Heart right ventricle (tissue), 16 donors: ENCODE measurements around the gene RAB11A. TPM values are rescaled to one million over a fixed set of nuclear protein-coding genes. Genes with fewer than 3 reads are reported as not detected.

Source experiments
- ATAC-seq, 8 donors: fragments of 200-7000 bp; cut with Tn5 transposase; one replicate each; pipeline ENCODE4 v1.9.1; 2020; ENCODE audit warnings: mild to moderate bottlenecking in 8 of 8, moderate library complexity in 8 of 8, moderate number of reproducible peaks in 1 of 8
- DNase-seq, 2 donors: peaks; one replicate each; pipeline ENCODE4 v3.0.0-alpha.2; 2020
- H3K27ac ChIP-seq, 10 donors: fragments of 200-600 bp; sonication (generic) in 2 of 10; one replicate each; pipeline versions ENCODE4 v1.5.0 to v1.8.0; 2020 to 2022; ENCODE audit warnings: mild to moderate bottlenecking in 3 of 10
- H3K27me3 ChIP-seq, 7 donors: fragments of 200-600 bp; one replicate each; pipeline ENCODE4 v1.8.0; 2021 to 2022; ENCODE audit warnings: mild to moderate bottlenecking in 2 of 7
- H3K36me3 ChIP-seq, 9 donors: fragments of 200-600 bp; sonication (generic) in 1 of 9; one replicate each; pipeline versions ENCODE4 v1.5.0 to v1.8.0; 2020 to 2022; ENCODE audit warnings: mild to moderate bottlenecking in 2 of 9
- H3K4me1 ChIP-seq, 9 donors: fragments of 200-600 bp; sonication (generic) in 1 of 9; one replicate each; pipeline versions ENCODE4 v1.5.0 to v1.8.0; 2020 to 2022; ENCODE audit warnings: mild to moderate bottlenecking in 4 of 9
- H3K4me3 ChIP-seq, 10 donors: fragments of 200-600 bp; sonication (generic) in 2 of 10; one replicate each; pipeline versions ENCODE4 v1.5.0 to v1.8.0; 2020 to 2022; ENCODE audit warnings: mild to moderate bottlenecking in 7 of 10, moderate library complexity in 2 of 10
- H3K9me3 ChIP-seq, 11 donors: fragments of 200-600 bp in 10 of 11; sonication (generic) in 2 of 11; one replicate each; pipeline versions ENCODE4 v1.5.0 to v1.8.0; 2013 to 2022; ENCODE audit warnings: mild to moderate bottlenecking in 2 of 11, control low read depth in 1 of 11, moderate library complexity in 1 of 11
- WGBS, 2 donors: extraction: QIAGEN DNeasy Blood & Tissue Kit; methylation state at CpG; one replicate each; pipeline ENCODE4 v1.1.7; 2013; ENCODE audit warnings: inconsistent platforms in 1 of 2; 5-methylcytosine and 5-hydroxymethylcytosine counted together
- intact Hi-C, 10 donors: fragments of 100-400 bp; cut with DNase I; formaldehyde crosslinking; loops; one replicate each; pipeline versions ENCODE4 v1.11.1 to v1.14.2; 2022
- polyA plus RNA-seq, 2 donors: library from polyadenylated mRNA; stranded (reverse); fragments of 200-250 nt; gene quantifications; one replicate each; pipeline ENCODE4 v1.2.3, GENCODE V29; 2013
- total RNA-seq, 10 donors: library from RNA; stranded (reverse); fragmentation: NEBNext Ultra II Directional in 3 of 10; extraction: Animal tissue kit (Norgen Biotek cat#: 25700) in 3 of 10; gene quantifications; one replicate each; pipeline versions ENCODE4 v1.2.1 to v1.2.4, GENCODE V29; 2021 to 2023
- TF ChIP-seq, protein P1 (sequence below), 9 donors: fragments of 200-600 bp; sonication (generic) in 2 of 9; IDR thresholded peaks; one replicate each; pipeline versions ENCODE4 v1.5.0 to v1.8.0; 2021 to 2022; ENCODE audit warnings: antibody characterized with exemption in 9 of 9, mild to moderate bottlenecking in 5 of 9, moderate library complexity in 1 of 9
- donor health status: Arrhythmogenic right ventricular cardiomyopathy.
- donor health status: ischemic (EF 13 %, LVEDD 7.1; RV severe dilation, severe dysfunction).
- donor health status: healthy with polysubstance abuse.
- donor health status: DM: no; HTN: yes; CAD: no.
- donor health status: DM: no; HTN: no; CAD: no.
- donor health status: ischemic (EF 25% LVEDD 6.9; RV normal size, moderate dysfunction).
- donor health status: ischemic (EF 25% LVEDD 5.7; RV mildly dilated, moderate dysfunction).
- donor health status: healthy.
- donor health status: DM: yes; HTN: yes; CAD: no.
- donor health status: Ischemic cardiomyopathy.
- donor health status: ischemic (EF 35%, LVEDD 5.7; RV mildly dilated, moderate dysfunction).
- donor health status: nonischemic (EF 11% LVEDD 7.7; RV severe dilation, severe dysfunction).
- donor health status: DM: yes; HTN: yes; CAD: no.
- donor health status: PGD.
- donor health status: ischemic (EF 29% LVEDD 5.4; RV normal size, mild dysfunction).
- donor health status: nonischemic (EF 23%, LVEDD 6.1; RV moderate dilation, normal function).

Gene RAB11A
- total and polyA plus RNA-seq, 12 donors: 28.5 to 211 (median 150) TPM

DNA sequence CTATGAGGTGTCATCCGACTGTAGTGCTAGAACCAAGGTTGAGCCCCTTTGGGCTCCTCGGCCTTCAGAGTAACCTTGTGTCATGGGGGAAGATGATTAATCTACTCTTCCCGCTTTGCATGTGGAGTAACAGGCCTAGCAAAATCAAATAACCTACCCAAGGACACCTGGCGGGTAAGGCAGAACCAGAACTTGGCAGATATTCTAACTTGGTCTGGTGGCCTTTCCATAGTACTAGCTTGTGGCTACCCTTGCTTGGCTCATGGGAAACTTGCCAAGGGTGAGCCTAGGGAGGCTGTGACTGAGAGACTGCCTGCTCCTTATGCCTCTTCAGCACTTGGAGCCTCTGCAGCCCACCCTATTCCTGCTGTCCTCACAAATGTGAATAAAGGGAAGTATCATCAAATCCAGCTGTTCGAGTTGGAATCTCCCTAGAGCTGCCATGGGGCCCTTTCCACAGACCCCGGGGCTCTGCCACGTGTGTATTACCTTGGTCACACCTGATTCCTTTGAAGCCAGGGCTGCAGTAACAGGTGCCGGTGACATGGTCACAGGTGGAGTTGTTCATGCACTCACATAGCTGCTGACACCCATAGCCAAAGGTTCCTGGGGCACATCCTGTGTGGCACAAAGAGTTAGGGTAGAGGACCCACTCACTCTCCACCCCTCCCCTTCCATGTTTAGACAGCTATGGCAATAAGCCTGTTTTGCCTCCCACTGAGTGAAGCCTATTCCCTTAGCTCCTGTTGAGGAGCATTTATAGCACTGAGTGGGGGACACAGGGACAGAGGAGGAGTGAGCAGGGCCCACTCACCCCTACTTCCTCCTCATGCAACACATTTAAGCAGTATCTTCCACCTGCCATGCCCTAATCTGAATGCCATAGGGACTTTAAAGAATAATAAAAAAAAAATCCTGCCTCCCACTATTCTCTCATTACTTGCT, 46.0 kb downstream of the RAB11A start:
- TF ChIP-seq, protein P1, sequence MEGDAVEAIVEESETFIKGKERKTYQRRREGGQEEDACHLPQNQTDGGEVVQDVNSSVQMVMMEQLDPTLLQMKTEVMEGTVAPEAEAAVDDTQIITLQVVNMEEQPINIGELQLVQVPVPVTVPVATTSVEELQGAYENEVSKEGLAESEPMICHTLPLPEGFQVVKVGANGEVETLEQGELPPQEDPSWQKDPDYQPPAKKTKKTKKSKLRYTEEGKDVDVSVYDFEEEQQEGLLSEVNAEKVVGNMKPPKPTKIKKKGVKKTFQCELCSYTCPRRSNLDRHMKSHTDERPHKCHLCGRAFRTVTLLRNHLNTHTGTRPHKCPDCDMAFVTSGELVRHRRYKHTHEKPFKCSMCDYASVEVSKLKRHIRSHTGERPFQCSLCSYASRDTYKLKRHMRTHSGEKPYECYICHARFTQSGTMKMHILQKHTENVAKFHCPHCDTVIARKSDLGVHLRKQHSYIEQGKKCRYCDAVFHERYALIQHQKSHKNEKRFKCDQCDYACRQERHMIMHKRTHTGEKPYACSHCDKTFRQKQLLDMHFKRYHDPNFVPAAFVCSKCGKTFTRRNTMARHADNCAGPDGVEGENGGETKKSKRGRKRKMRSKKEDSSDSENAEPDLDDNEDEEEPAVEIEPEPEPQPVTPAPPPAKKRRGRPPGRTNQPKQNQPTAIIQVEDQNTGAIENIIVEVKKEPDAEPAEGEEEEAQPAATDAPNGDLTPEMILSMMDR (IDR thresholded peaks at IDR 0.05): no peak
- no peaks in the 10 kb centered on the region for H3K27me3 ChIP-seq
- intact Hi-C loops: loop anchor here in 8 of 10 donors (5.0 to 10.0 kb wide), 5 partner anchors 277 to 372 kb away; no protein-coding TSS in a partner anchor

DNA sequence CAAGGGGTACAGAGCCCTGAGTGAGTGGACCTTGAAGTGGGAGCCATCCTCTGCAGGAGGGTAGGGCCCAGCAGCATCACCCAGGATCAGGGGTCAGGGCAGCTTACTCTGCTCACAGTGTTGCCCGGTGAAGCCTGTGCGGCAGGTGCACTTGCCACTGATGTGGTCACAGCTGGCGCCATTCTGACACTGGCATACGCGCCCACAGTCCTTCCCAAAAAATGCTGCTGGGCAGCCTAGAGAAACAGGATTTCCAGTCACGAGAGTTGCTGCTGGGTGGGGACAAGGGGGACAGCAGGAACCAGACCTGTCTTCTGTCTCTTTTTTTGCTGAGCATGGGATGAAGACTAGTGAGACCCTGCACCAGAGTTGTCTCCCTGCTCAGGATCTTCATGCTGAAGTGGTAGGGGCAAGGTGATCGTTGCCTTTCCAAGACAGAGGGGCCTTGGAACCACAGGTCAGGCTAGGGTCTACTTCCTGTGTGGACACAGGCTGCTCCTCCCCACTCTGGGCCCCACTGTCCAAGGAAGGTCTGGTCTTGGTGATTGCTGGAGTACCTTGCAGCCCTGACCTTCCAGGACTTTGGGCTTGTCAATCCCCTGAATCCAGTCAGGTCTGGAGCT, 46.9 kb downstream of the RAB11A start:
- ATAC-seq (peak in 2 of 8 donors; percentile 8 to 45), DNase-seq (no peak)
- intact Hi-C loops: loop anchor here in 8 of 10 donors (5.0 to 10.0 kb wide), 5 partner anchors 276 to 371 kb away; no protein-coding TSS in a partner anchor
- TF ChIP-seq, protein P1 (IDR thresholded peaks at IDR 0.05): no peak
- 89 to 91% methylated on average over 7 of the region's 7 CpGs for WGBS, 2 donors
- Histone ChIP-seq H3K27ac (no peak overlapping the region), H3K4me3 (no peak overlapping the region), H3K9me3 (no peaks in the 10 kb centered on the region), H3K27me3 (no peaks in the 10 kb centered on the region), H3K36me3 (peaks cover 0 to 26% (median 0%) of the 10 kb centered on the region in 9 donors), H3K4me1 (peaks cover 0 to 20% (median 10%) of the 10 kb centered on the region in 9 donors)

More for the DNA sequence above, 46.0 kb downstream of the RAB11A start:
- ATAC-seq (no peak), DNase-seq (no peak)
- Histone ChIP-seq H3K36me3 (peaks cover 0 to 34% (median 0%) of the 10 kb centered on the region in 9 donors), H3K4me1 (peaks cover 0 to 12% (median 9%) of the 10 kb centered on the region in 9 donors), H3K9me3 (no peaks in the 10 kb centered on the region), H3K27ac (no peak overlapping the region), H3K4me3 (no peak overlapping the region)
- WGBS, 2 donors: 88 to 89% methylated on average over 8 of the region's 8 CpGs

DNA sequence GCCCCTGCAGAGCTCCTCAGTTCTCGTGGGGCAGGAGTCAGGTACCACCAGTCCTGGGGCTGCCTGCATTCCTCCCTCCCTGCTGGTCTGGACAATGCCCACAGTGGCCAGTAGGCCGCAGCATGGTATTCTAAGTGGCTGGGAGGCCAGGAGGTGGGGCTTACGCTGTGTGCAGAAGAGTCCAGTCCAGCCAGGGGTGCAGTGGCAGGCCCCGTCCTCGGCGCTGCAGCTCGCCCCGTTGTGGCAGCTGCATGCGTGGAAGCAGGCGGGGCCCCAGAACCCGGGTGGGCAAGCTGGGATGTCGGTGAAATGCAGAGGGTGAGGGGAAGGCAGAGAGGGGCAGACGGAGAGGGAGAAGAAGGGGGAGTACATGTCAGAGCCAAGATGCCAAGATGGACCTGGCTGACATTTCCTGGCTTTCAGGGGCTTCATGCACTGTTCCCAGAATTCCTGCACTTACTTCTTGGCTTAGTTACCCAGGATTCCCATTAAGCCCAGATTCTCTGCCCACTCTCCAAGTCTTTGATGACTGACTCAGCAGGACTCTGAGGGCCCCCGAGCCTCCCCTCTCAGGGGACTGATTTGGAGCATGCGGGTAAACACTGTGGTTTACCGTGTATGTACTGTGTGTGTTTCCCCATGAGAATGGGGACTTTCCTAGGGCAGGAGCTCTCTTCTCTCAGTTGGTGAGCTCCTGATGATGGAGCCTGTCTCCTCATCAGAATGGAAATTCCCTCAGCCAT, 47.5 kb downstream of the RAB11A start:
- H3K4me3 ChIP-seq: no peak overlapping the region
- TF ChIP-seq, protein P1 (IDR thresholded peaks at IDR 0.05): peak; percentile 31 to 71 (median 62)
- no peaks in the 10 kb centered on the region for H3K9me3 ChIP-seq
- WGBS, 2 donors: 34 to 39% methylated on average over 16 of the region's 16 CpGs
- peak; percentile 41 to 44 for DNase-seq
- peak; percentile 82 to 93 (median 90) for ATAC-seq
- peaks cover 0 to 21% (median 10%) of the 10 kb centered on the region in 9 donors for H3K4me1 ChIP-seq
- intact Hi-C loops: loop anchor here in 8 of 10 donors (5.0 to 10.0 kb wide), 5 partner anchors 275 to 370 kb away; no protein-coding TSS in a partner anchor
- no peaks in the 10 kb centered on the region for H3K27me3 ChIP-seq
- H3K36me3 ChIP-seq: peaks cover 0 to 19% (median 0%) of the 10 kb centered on the region in 9 donors
- no peak overlapping the region for H3K27ac ChIP-seq
